SHP77 treated with DMSO at 0.1 percent for 48 hours (cell line): ENCODE data around the gene TIAM2.

Experiments used
- DNase-seq: peaks from one replicate; lab custom pipeline; 2025; lab: John Stamatoyannopoulos, UW

The TIAM2 gene

GRCh38 chr6:155297669-155298068 lies 302.6 kb downstream of the TIAM2 start:
- DNase-seq, result no peak

GRCh38 chr6:155301867-155302266 lies 306.8 kb downstream of the TIAM2 start:
- DNase-seq, result no peak

- DNase-seq, result no peak
These were observed 308.3 kb downstream of the TIAM2 start for GRCh38 chr6:155303361-155303870.

GRCh38 chr6:155306958-155307357 lies 311.8 kb downstream of the TIAM2 start:
- no peak for DNase-seq
